H9 (cell line): ENCODE data around the gene TMEM269. TPM values are rescaled to one million over a fixed set of nuclear protein-coding genes. Genes with fewer than 3 reads are reported as not detected.

Experiments
- DNase-seq: peaks from one replicate; pipeline ENCODE4 v3.0.0-alpha.2; 2017
- H2AFZ ChIP-seq: one replicate; pipeline ENCODE4 v1.6.1; 2013; ENCODE audit warnings: mild to moderate bottlenecking, low read length, control low read depth, moderate library complexity
- H2AK5ac ChIP-seq: 2 replicates; pipeline ENCODE4 v1.6.1; 2013; ENCODE audit warnings: low read length, control low read depth, mixed read lengths; ENCODE audit not compliant: insufficient read length
- H2BK120ac ChIP-seq: one replicate; pipeline ENCODE4 v1.6.1; 2013; ENCODE audit warnings: low read depth, mild to moderate bottlenecking, low read length, control low read depth, inconsistent platforms; ENCODE audit not compliant: poor library complexity, severe bottlenecking
- H2BK12ac ChIP-seq: 2 replicates; pipeline ENCODE4 v1.6.1; 2013; ENCODE audit warnings: low read length, control low read depth, mixed read lengths, low read depth; ENCODE audit not compliant: insufficient read length
- H2BK15ac ChIP-seq: 2 replicates; pipeline ENCODE4 v1.6.1; 2013; ENCODE audit warnings: low read depth, low read length, control low read depth
- H2BK20ac ChIP-seq: one replicate; pipeline ENCODE4 v1.6.1; 2013; ENCODE audit warnings: low read depth, mild to moderate bottlenecking, low read length, control low read depth, inconsistent platforms; ENCODE audit not compliant: poor library complexity, severe bottlenecking
- H2BK5ac ChIP-seq: 2 replicates; pipeline ENCODE4 v1.6.1; 2013; ENCODE audit warnings: low read length, control low read depth, mixed read lengths; ENCODE audit not compliant: insufficient read length
- H3K14ac ChIP-seq: 2 replicates; pipeline ENCODE4 v1.6.1; 2013; ENCODE audit warnings: low read length, control low read depth; ENCODE audit not compliant: insufficient read depth
- H3K18ac ChIP-seq: 2 replicates; pipeline ENCODE4 v1.6.1; 2013; ENCODE audit warnings: low read depth, mild to moderate bottlenecking, mixed read lengths, low read length, control low read depth; ENCODE audit not compliant: insufficient read length
- H3K23ac ChIP-seq: 2 replicates; pipeline ENCODE4 v1.6.1; 2013; ENCODE audit warnings: low read length, control low read depth, mixed read lengths, low read depth; ENCODE audit not compliant: insufficient read length
- H3K23me2 ChIP-seq: 2 replicates; pipeline ENCODE4 v1.6.1; 2013; ENCODE audit warnings: low read depth, mild to moderate bottlenecking, mixed read lengths, low read length, control low read depth; ENCODE audit not compliant: insufficient read length, poor library complexity, severe bottlenecking
- H3K27ac ChIP-seq: 2 replicates; pipeline ENCODE4 v1.5.1; 2013; ENCODE audit warnings: low read length, control low read depth, mixed read lengths, low read depth; ENCODE audit not compliant: insufficient read length
- H3K27me3 ChIP-seq: 2 replicates; pipeline ENCODE4 v1.6.1; 2013; ENCODE audit warnings: low read length, control low read depth, inconsistent platforms; ENCODE audit not compliant: insufficient read depth
- H3K4ac ChIP-seq: 2 replicates; pipeline ENCODE4 v1.6.1; 2013; ENCODE audit warnings: low read depth, mild to moderate bottlenecking, control low read depth, inconsistent platforms, low read length, moderate library complexity
- H3K4me1 ChIP-seq: 2 replicates; pipeline ENCODE4 v1.6.1; 2013; ENCODE audit warnings: low read length, control low read depth, inconsistent platforms; ENCODE audit not compliant: insufficient read depth
- H3K4me2 ChIP-seq: 2 replicates; pipeline ENCODE4 v1.6.1; 2013; ENCODE audit warnings: low read length, control low read depth, mixed read lengths; ENCODE audit not compliant: insufficient read length, insufficient read depth
- H3K56ac ChIP-seq: 2 replicates; pipeline ENCODE4 v1.6.1; 2013; ENCODE audit warnings: low read depth, mild to moderate bottlenecking, mixed read lengths, low read length, control low read depth; ENCODE audit not compliant: insufficient read length
- H3K79me1 ChIP-seq: 2 replicates; pipeline ENCODE4 v1.6.1; 2013; ENCODE audit warnings: low read depth, mild to moderate bottlenecking, moderate library complexity, low read length, control low read depth, inconsistent platforms; ENCODE audit not compliant: insufficient read depth, poor library complexity, severe bottlenecking
- H3K79me2 ChIP-seq: 2 replicates; pipeline ENCODE4 v1.6.1; 2013; ENCODE audit warnings: low read length, control low read depth, inconsistent platforms; ENCODE audit not compliant: insufficient read depth
- H3K9ac ChIP-seq: 2 replicates; pipeline ENCODE4 v1.6.1; 2013; ENCODE audit warnings: low read length, control low read depth, mixed read lengths; ENCODE audit not compliant: insufficient read length; ENCODE audit errors: extremely low read depth
- H3K9me3 ChIP-seq: one replicate; pipeline ENCODE4 v1.6.1; 2013; ENCODE audit warnings: low read depth, low read length, inconsistent platforms; ENCODE audit not compliant: control insufficient read depth
- H3T11ph ChIP-seq: one replicate; pipeline ENCODE4 v1.6.1; 2013; ENCODE audit warnings: mild to moderate bottlenecking, low read length, control low read depth, inconsistent platforms
- H4K20me1 ChIP-seq: one replicate; pipeline ENCODE4 v1.6.1; 2013; ENCODE audit not compliant: control insufficient read depth, insufficient read length, insufficient read depth
- H4K5ac ChIP-seq: 2 replicates; pipeline ENCODE4 v1.6.1; 2013; ENCODE audit warnings: low read depth, mild to moderate bottlenecking, mixed read lengths, low read length, control low read depth; ENCODE audit not compliant: insufficient read length
- H4K8ac ChIP-seq: replicated peaks from 2 replicates; pipeline ENCODE4 v1.6.1; 2013; ENCODE audit warnings: low read length, control low read depth, mixed read lengths, low read depth; ENCODE audit not compliant: insufficient read length
- H4K91ac ChIP-seq: 2 replicates; pipeline ENCODE4 v1.6.1; 2013; ENCODE audit warnings: low read depth, mild to moderate bottlenecking, moderate library complexity, mixed read lengths, low read length, control low read depth; ENCODE audit not compliant: insufficient read length
- H3K27ac Mint-ChIP-seq, 3 experiments: 2 replicates in 2 of 3; 3 replicates in 1 of 3; pipeline ENCODE4 v1.8.0; 2020 to 2021; ENCODE audit warnings: mixed read lengths in 3 of 3, mild to moderate bottlenecking in 1 of 3, moderate library complexity in 1 of 3
- H3K27me3 Mint-ChIP-seq: 2 replicates; pipeline ENCODE4 v1.8.0; 2021; ENCODE audit warnings: low read depth, mild to moderate bottlenecking, moderate library complexity, mixed read lengths
- H3K36me3 Mint-ChIP-seq, 3 experiments: 2 replicates in 2 of 3; 3 replicates in 1 of 3; pipeline ENCODE4 v1.8.0; 2020 to 2021; ENCODE audit warnings: low read depth in 3 of 3, mixed read lengths in 3 of 3; ENCODE audit not compliant: insufficient read depth in 1 of 3
- H3K4me1 Mint-ChIP-seq, 2 experiments: 2 replicates each; pipeline ENCODE4 v1.8.0; 2020; ENCODE audit warnings: mixed read lengths in 2 of 2
- H3K4me3 Mint-ChIP-seq, 2 experiments: 2 replicates in 1 of 2; 3 replicates in 1 of 2; pipeline ENCODE4 v1.8.0; 2020 to 2021; ENCODE audit warnings: mild to moderate bottlenecking in 2 of 2, mixed read lengths in 2 of 2, moderate library complexity in 1 of 2
- H3K9me3 Mint-ChIP-seq, 2 experiments: 2 replicates in 1 of 2; 3 replicates in 1 of 2; pipeline ENCODE4 v1.8.0; 2020; ENCODE audit warnings: mild to moderate bottlenecking in 2 of 2, mixed read lengths in 2 of 2, moderate library complexity in 1 of 2
- WGBS: extraction: QIAGEN DNeasy Blood & Tissue Kit; methylation state at CpG from one replicate; pipeline ENCODE4 v1.1.7; 2013; ENCODE audit warnings: missing lambda C conversion rate, low lambda C conversion rate, mixed read lengths; ENCODE audit not compliant: insufficient read length; ENCODE audit errors: extremely low coverage; 5-methylcytosine and 5-hydroxymethylcytosine counted together
- total RNA-seq: library from RNA; stranded (reverse); gene quantifications from 2 replicates; pipeline ENCODE4 v1.2.1, GENCODE V29; 2021
- TF ChIP-seq, protein P1 (sequence below): fragments of 200-600 bp; sonication (generic); conservative IDR thresholded peaks from 3 replicates; pipeline ENCODE4 v1.8.0; 2021; ENCODE audit warnings: antibody characterized with exemption, mild to moderate bottlenecking

The TMEM269 gene
- total RNA-seq, 1 experiment from 2014 or later = 0.17 TPM

DNA sequence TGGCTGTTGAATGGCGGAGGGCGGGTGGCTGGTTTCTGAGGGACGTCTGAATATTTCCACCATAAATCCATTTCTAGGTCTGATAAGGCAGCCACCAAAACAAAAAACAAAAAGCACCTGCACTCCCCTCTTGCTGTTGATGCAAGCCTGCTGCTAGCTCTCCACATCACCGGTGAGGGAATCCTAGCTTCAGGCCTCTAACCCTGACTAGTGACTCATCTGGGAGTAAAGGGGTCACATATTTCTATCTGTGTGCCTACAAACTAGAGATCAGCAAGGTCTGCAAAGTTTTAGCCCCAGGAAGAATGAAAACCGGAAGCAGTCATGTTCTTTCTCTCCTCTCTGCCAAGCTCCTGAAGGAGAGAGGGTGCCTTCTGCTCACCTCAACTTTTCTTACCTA lies 21.8 kb downstream of the TMEM269 start:
- no peak overlapping the region for H3K27ac ChIP-seq
- H2BK120ac ChIP-seq = no peak overlapping the region
- H4K91ac ChIP-seq = no peak overlapping the region
- no peaks in the 10 kb centered on the region for H3K27me3 ChIP-seq
- no peak overlapping the region for H3K9ac ChIP-seq
- H3K27ac Mint-ChIP-seq = no peak overlapping the region
- H3K9me3 Mint-ChIP-seq = peaks cover 17 to 19% of the 10 kb centered on the region in 2 experiments
- no peaks in the 10 kb centered on the region for H3K27me3 Mint-ChIP-seq
- H2BK15ac ChIP-seq = no peak overlapping the region
- DNase-seq = no peak
- H2BK12ac ChIP-seq = no peak overlapping the region
- no peak overlapping the region for H3K4me3 Mint-ChIP-seq
- no peaks in the 10 kb centered on the region for H3K4me1 ChIP-seq
- H2AK5ac ChIP-seq = no peak overlapping the region
- TF ChIP-seq, protein P1, sequence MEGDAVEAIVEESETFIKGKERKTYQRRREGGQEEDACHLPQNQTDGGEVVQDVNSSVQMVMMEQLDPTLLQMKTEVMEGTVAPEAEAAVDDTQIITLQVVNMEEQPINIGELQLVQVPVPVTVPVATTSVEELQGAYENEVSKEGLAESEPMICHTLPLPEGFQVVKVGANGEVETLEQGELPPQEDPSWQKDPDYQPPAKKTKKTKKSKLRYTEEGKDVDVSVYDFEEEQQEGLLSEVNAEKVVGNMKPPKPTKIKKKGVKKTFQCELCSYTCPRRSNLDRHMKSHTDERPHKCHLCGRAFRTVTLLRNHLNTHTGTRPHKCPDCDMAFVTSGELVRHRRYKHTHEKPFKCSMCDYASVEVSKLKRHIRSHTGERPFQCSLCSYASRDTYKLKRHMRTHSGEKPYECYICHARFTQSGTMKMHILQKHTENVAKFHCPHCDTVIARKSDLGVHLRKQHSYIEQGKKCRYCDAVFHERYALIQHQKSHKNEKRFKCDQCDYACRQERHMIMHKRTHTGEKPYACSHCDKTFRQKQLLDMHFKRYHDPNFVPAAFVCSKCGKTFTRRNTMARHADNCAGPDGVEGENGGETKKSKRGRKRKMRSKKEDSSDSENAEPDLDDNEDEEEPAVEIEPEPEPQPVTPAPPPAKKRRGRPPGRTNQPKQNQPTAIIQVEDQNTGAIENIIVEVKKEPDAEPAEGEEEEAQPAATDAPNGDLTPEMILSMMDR = no peak
- no peak overlapping the region for H2BK5ac ChIP-seq
- no peak overlapping the region for H3K4me2 ChIP-seq
- H3K79me1 ChIP-seq = no peaks in the 10 kb centered on the region
- no CpG with 5 or more reads among the region's 5 CpGs for WGBS
- H4K8ac ChIP-seq = no peak overlapping the region
- no peaks in the 10 kb centered on the region for H3K9me3 ChIP-seq
- H3K79me2 ChIP-seq = no peaks in the 10 kb centered on the region
- no peak overlapping the region for H3K56ac ChIP-seq
- no peak overlapping the region for H3K18ac ChIP-seq
- no peaks in the 10 kb centered on the region for H4K20me1 ChIP-seq
- H2BK20ac ChIP-seq = no peak overlapping the region
- no peak overlapping the region for H3T11ph ChIP-seq
- H2AFZ ChIP-seq = no peak overlapping the region
- no peak overlapping the region for H3K4ac ChIP-seq
- no peaks in the 10 kb centered on the region for H3K23me2 ChIP-seq
- H3K4me1 Mint-ChIP-seq = no peaks in the 10 kb centered on the region; a peak in 1 of 4 replicates
- H4K5ac ChIP-seq = no peak overlapping the region
- H3K23ac ChIP-seq = no peak overlapping the region
- no peak overlapping the region for H3K14ac ChIP-seq
- H3K36me3 Mint-ChIP-seq = peaks cover 19 to 41% (median 38%) of the 10 kb centered on the region in 3 experiments
